Immature natural killer cell (primary cell): ENCODE results near the gene BCL6B. TPM values are rescaled to one million over a fixed set of nuclear protein-coding genes. Genes with fewer than 3 reads are reported as not detected.
"Not testable (repeated sequence)": the region's sequence is repeated elsewhere in the genome, so short reads cannot be mapped to it uniquely, and the experiment has no call there.

ENCODE experiments used
- DNase-seq, 3 donors: peaks; one replicate each; pipeline ENCODE4 v3.0.0; 2022; ENCODE audit warnings: mixed read lengths in 1 of 3
- H3K27ac Mint-ChIP-seq, 6 donors: one replicate each; pipeline ENCODE4 v1.8.0; 2020; ENCODE audit warnings: mixed read lengths in 6 of 6, mild to moderate bottlenecking in 5 of 6, inconsistent platforms in 4 of 6, moderate library complexity in 3 of 6
- H3K27me3 Mint-ChIP-seq, 3 donors: one replicate each; pipeline ENCODE4 v1.8.0; 2020 to 2021; ENCODE audit warnings: low read depth in 3 of 3, mild to moderate bottlenecking in 3 of 3, mixed read lengths in 3 of 3, moderate library complexity in 3 of 3, inconsistent platforms in 1 of 3
- H3K36me3 Mint-ChIP-seq, 3 donors: one replicate each; pipeline ENCODE4 v1.8.0; 2020; ENCODE audit warnings: mixed read lengths in 3 of 3, inconsistent platforms in 2 of 3, mild to moderate bottlenecking in 2 of 3
- H3K4me1 Mint-ChIP-seq, 2 donors: one replicate each; pipeline ENCODE4 v1.8.0; 2020; ENCODE audit warnings: inconsistent platforms in 2 of 2, mild to moderate bottlenecking in 2 of 2, mixed read lengths in 2 of 2, moderate library complexity in 1 of 2
- H3K4me3 Mint-ChIP-seq, 5 donors: one replicate each; pipeline ENCODE4 v1.8.0; 2020; ENCODE audit warnings: mild to moderate bottlenecking in 5 of 5, mixed read lengths in 5 of 5, inconsistent platforms in 3 of 5, moderate library complexity in 3 of 5
- H3K9me3 Mint-ChIP-seq, 6 donors: one replicate each; pipeline ENCODE4 v1.8.0; 2020; ENCODE audit warnings: mild to moderate bottlenecking in 6 of 6, mixed read lengths in 6 of 6, inconsistent platforms in 4 of 6, moderate library complexity in 3 of 6
- polyA plus RNA-seq, 3 donors: library from polyadenylated mRNA; unstranded; fragments of 300-500 nt; fragmentation: Illumina TruSeq; gene quantifications; one replicate each; pipeline ENCODE4 v1.2.3, GENCODE V29; 2021

Gene BCL6B
- polyA plus RNA-seq = under 1 TPM in 1 of 3 donors, not detected in 2; 0.10 TPM

GRCh38 chr17:7022781-7023571, at the start of gene BCL6B:
Gene BCL6B (plus strand): TSS chr17:7023050. CDS start chr17:7023672, 622 bp downstream.
- Mint-ChIP-seq H3K36me3 (no peaks in the 10 kb centered on the region), H3K4me1 (peaks cover 68 to 69% of the 10 kb centered on the region in 2 donors), H3K27me3 (peaks cover 10 to 22% (median 12%) of the 10 kb centered on the region in 3 donors), H3K27ac (peak within 1 kb of the TSS; percentile 74 to 95 (median 91)), H3K4me3 (peak within 1 kb of the TSS; percentile 75 to 85 (median 83)), H3K9me3 (no peaks in the 10 kb centered on the region)
- DNase-seq = no peak

DNA sequence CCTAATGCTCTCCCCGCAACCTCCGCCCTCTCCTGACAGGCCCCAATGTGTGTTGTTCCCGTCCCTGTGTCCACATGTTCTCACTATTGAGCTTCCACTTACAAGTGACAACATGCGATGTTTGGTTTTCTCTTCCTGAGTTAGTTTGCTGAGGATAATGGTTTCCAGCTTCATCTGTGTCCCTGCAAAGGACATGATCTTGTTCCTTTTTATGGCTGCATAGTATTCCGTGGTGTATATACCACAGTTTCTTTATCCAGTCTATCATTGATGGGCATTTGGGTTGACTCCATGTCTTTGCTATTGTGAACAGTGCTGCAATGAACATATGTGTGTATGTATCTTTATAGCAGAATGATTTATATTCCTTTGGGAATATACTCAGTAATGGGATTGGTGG, 43.4 kb upstream of the BCL6B start:
- DNase-seq, H3K4me3 Mint-ChIP-seq, H3K9me3 Mint-ChIP-seq, H3K27ac Mint-ChIP-seq, H3K36me3 Mint-ChIP-seq, H3K4me1 Mint-ChIP-seq, H3K27me3 Mint-ChIP-seq: not testable (repeated sequence)

DNA sequence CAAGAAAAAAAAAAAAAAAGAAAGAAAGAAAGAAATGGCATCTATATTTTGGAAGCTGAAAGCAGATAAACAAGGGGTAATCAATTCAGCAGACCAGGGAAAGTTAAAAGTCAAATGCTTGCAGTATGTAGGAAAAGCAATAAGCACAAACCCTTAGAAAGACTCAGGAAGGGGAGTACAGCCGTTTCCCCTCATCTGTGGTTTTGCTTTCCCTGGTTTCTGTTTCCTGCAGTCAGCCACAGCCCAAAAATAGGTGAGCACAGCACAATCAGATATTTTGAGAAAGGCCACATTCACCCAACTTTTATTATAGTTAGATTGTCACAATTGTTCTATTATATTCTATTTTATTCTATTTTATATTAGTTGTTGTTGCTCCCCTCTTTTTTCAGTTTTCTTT, 41.4 kb upstream of the BCL6B start:
- no peak overlapping the region for H3K4me3 Mint-ChIP-seq
- DNase-seq = no peak
- peaks cover 0 to 3% (median 0%) of the 10 kb centered on the region in 3 donors for H3K36me3 Mint-ChIP-seq
- H3K27ac Mint-ChIP-seq = no peak overlapping the region
- H3K27me3 Mint-ChIP-seq = peaks cover 0 to 2% (median 0%) of the 10 kb centered on the region in 3 donors
- no peaks in the 10 kb centered on the region for H3K9me3 Mint-ChIP-seq
- peaks cover 3 to 6% of the 10 kb centered on the region in 2 donors for H3K4me1 Mint-ChIP-seq

- Mint-ChIP-seq H3K36me3 (peaks cover 0 to 5% (median 3%) of the 10 kb centered on the region in 3 donors), H3K27ac (peak overlapping the region in 1 of 6 donors; percentile 40), H3K4me1 (peaks cover 3 to 6% of the 10 kb centered on the region in 2 donors), H3K9me3 (no peaks in the 10 kb centered on the region), H3K4me3 (no peak overlapping the region), H3K27me3 (peaks cover 0 to 4% (median 0%) of the 10 kb centered on the region in 3 donors)
- no peak for DNase-seq
These were observed 37.6 kb upstream of the BCL6B start for GRCh38 chr17:6985266-6985665.

GRCh38 chr17:6986676-6987075, 36.2 kb upstream of the BCL6B start:
- H3K4me3 Mint-ChIP-seq = no peak overlapping the region
- H3K27me3 Mint-ChIP-seq = peaks cover 0 to 5% (median 0%) of the 10 kb centered on the region in 3 donors
- H3K9me3 Mint-ChIP-seq = no peaks in the 10 kb centered on the region
- no peak overlapping the region for H3K27ac Mint-ChIP-seq
- H3K36me3 Mint-ChIP-seq = peaks cover 0 to 5% (median 3%) of the 10 kb centered on the region in 3 donors
- no peaks in the 10 kb centered on the region for H3K4me1 Mint-ChIP-seq
- DNase-seq = no peak

DNA sequence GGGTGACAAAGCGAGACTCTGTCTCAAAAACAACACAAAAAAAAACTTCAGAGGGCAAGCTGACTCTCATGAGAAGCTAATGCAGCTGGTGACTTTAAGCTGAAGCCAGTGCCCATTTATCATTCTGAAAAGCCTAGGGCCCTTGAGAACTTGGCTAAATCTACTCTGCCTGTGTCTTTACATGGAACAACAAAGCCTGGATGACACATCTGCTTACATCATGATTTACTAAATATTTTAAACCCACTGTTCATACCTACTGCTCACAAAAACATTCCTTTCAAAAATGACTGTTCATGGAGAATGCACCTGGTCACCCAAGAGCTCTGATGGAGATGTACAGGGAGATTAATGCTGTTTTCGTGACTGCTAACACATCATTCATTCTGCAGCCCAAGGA, 33.1 kb upstream of the BCL6B start:
- Mint-ChIP-seq H3K27ac (no peak overlapping the region), H3K36me3 (peaks cover 0 to 5% (median 4%) of the 10 kb centered on the region in 3 donors), H3K4me1 (peaks cover under 1 to 6% of the 10 kb centered on the region in 2 donors), H3K27me3 (peaks cover 0 to 5% (median 2%) of the 10 kb centered on the region in 3 donors), H3K4me3 (no peak overlapping the region), H3K9me3 (no peaks in the 10 kb centered on the region)
- no peak for DNase-seq

DNA sequence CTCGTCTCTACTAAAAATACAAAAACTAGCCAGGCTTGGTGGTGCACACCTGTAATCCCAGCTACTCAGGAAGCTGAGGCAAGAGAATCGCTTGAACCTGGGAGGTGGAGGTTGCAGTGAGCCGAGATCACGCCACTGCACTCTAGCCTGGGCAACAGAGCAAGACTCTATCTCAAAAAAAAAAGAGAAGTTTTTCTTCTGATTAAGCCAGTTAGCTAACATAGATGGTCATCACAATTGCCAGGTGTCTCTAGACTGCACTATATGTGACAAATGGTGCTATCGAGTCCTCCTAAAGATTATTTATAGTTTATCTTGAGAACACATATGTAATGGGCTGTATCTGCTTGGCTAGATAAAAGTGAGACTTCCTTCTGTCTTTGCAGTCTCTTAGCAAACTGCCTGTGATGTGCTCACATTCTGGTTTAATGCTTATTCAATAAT, 29.2 kb upstream of the BCL6B start:
- not testable (repeated sequence) for H3K9me3 Mint-ChIP-seq, H3K4me3 Mint-ChIP-seq, H3K4me1 Mint-ChIP-seq, DNase-seq, H3K27me3 Mint-ChIP-seq
- Mint-ChIP-seq H3K27ac (peak overlapping the region in 3 of 6 donors; percentile 6 to 30 (median 29)), H3K36me3 (peaks cover 10 to 14% (median 13%) of the 10 kb centered on the region in 3 donors)

- Mint-ChIP-seq H3K27me3 (peaks cover 0 to 3% (median 2%) of the 10 kb centered on the region in 3 donors), H3K4me1 (peaks cover 5 to 8% of the 10 kb centered on the region in 2 donors), H3K4me3 (no peak overlapping the region), H3K27ac (peak overlapping the region in 3 of 6 donors; percentile 6 to 30 (median 29)), H3K36me3 (peaks cover 10 to 16% (median 14%) of the 10 kb centered on the region in 3 donors), H3K9me3 (no peaks in the 10 kb centered on the region)
- no peak for DNase-seq
These were observed 28.7 kb upstream of the BCL6B start for GRCh38 chr17:6994118-6994598.

- Mint-ChIP-seq H3K9me3 (no peaks in the 10 kb centered on the region), H3K27me3 (peaks cover 0 to 3% (median 2%) of the 10 kb centered on the region in 3 donors), H3K27ac (peak overlapping the region in 1 of 6 donors; percentile 35), H3K4me3 (no peak overlapping the region), H3K36me3 (peaks cover 10 to 20% (median 16%) of the 10 kb centered on the region in 3 donors), H3K4me1 (peaks cover 5 to 8% of the 10 kb centered on the region in 2 donors)
- no peak for DNase-seq
These were observed 28.1 kb upstream of the BCL6B start for GRCh38 chr17:6994666-6995256.

DNA sequence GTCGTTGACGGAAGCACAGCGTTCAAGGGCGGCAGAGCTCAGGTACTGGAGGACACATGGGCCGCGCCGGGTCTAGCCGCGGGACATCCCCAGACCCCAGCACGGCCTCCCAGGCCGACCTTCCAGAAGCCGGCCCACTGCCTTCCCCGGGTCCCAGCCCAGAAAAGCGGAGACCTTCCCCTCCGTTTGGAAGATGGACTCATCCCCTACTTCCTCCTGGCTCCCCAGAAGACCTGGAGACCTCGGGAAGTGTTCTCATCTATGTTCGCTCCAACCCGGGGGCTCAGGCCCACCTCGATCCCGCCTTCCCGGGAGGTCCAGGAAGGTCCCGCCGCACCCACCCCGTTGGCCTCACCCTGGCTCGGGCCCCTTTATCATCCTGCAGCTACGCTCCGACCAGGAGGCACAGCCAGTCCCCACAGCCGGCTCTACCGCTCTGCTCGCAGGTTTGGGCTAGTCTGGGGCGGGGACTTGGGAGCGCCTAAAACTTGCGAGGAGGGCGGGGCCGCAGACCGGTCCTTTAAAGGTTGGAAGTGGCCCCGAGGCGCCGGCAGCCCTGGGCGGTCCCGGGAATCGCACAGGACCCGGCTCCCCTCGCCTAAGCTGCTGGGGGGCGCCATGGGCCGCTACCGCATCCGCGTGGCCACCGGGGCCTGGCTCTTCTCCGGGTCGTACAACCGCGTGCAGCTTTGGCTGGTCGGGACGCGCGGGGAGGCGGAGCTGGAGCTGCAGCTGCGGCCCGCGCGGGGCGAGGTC, 27.2 kb upstream of the BCL6B start, which contains the start of gene ALOX12:
Gene ALOX12 (plus strand): TSS at position 550 of the 756 bp plus-strand sequence. CDS start 69 bp downstream, at position 619.
- Mint-ChIP-seq H3K27ac (peak within 1 kb of the TSS in 1 of 6 donors; percentile 35), H3K27me3 (peaks cover 1 to 2% (median 2%) of the 10 kb centered on the region in 3 donors), H3K4me1 (peaks cover 5 to 8% of the 10 kb centered on the region in 2 donors), H3K9me3 (no peaks in the 10 kb centered on the region), H3K36me3 (peaks cover 14 to 25% (median 20%) of the 10 kb centered on the region in 3 donors), H3K4me3 (peak within 1 kb of the TSS in 1 of 5 donors; percentile 27)
- DNase-seq = no peak

GRCh38 chr17:6996256-6997011, 26.4 kb upstream of the BCL6B start:
- Mint-ChIP-seq H3K4me1 (peaks cover 7 to 8% of the 10 kb centered on the region in 2 donors), H3K9me3 (no peaks in the 10 kb centered on the region), H3K36me3 (peaks cover 14 to 25% (median 25%) of the 10 kb centered on the region in 3 donors), H3K4me3 (no peak overlapping the region), H3K27ac (no peak overlapping the region), H3K27me3 (peaks cover 1 to 2% (median 1%) of the 10 kb centered on the region in 3 donors)
- no peak for DNase-seq

DNA sequence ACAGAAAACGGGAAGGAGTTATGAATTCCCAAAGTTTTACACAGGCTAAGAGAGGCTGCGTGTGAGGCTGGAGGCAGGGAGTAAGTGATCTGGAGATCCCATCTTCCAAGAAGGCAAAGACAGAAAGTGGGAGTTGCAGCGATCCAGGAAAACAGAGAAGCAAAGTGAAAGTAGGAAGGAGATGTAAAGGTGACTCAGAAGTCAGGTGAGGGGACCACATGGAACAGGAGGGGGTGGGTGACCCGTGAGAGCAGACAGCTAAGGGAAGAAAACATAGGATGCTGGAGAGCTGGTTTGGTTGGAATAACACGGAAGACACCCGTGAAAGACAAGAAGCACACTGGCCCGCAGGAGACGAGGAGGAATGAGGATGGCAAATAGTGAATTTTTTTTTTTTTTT, 25.7 kb upstream of the BCL6B start:
- Mint-ChIP-seq H3K9me3 (no peaks in the 10 kb centered on the region), H3K4me1 (peaks cover 9 to 12% of the 10 kb centered on the region in 2 donors), H3K4me3 (no peak overlapping the region), H3K36me3 (peaks cover 17 to 31% (median 25%) of the 10 kb centered on the region in 3 donors), H3K27me3 (peaks cover 0 to 1% (median 1%) of the 10 kb centered on the region in 3 donors), H3K27ac (no peak overlapping the region)
- no peak for DNase-seq
